ENCODE results near the gene PABPN1.
"Not testable (repeated sequence)": the region's sequence is repeated elsewhere in the genome, so short reads cannot be mapped to it uniquely, and the experiment has no call there.

PABPN1 gene

GRCh38 chr14:23301969-23302289 is 19.3 kb upstream of the PABPN1 start:
- DNase-seq = peak; percentile 58 to 76 (median 62)

DNA sequence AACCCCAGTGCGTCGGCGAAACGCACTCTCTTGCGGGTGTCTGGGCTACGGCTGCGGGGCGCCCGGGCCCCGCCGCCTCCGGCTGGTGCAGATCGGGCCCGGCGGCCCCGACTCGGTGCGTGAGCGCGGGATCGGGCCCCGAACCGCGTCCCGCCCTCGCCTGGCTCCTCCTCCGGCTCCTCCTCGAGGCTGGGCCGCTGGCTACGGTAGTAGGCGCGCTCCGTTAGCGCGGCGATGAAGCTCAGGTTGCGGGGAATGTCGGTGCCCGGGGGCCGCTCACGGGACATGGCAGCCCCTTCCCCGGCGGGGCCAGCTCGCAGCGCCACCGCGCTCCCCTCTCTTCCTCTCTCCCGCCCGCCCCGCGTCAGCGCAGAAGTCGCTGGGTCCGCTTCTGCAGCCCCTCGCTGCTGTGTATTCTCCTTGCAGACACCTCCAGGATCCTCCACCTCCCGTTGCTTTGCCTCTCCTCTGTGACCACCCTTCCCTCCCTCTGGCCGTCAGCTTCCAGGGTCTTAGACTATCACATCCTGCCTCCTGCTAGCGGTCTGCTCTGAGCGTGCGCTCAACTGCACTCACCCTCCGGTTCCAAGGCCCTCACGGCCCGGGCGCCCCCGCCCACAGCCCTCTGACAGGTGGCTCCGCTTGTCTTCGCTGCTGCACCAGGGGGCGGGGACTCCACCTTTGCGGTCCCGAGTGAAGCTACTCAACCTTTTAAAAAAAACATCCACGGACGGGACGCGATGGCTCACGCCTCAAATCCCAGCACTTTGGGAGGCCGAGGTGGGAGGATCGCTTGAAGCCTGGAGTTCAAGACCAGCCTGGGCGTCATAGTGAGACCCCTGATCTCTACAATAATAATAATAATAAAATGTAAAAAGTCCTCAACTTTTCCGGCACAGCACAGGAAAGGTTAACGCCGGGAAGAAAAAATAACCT is 18.7 kb upstream of the PABPN1 start, which contains the start of gene PPP1R3E:
TSS of gene PPP1R3E (minus strand) at position 570 of the 936 bp plus-strand sequence. CDS start at position 287, 283 bp downstream.
- DNase-seq = peak; percentile 50 to 85 (median 67)

GRCh38 chr14:23306412-23307145 is 14.7 kb upstream of the PABPN1 start, which contains the start of gene BCL2L2:
Gene BCL2L2 (plus strand): TSS chr14:23306833. CDS start chr14:23307768, 935 bp downstream.
- DNase-seq = no peak

DNA sequence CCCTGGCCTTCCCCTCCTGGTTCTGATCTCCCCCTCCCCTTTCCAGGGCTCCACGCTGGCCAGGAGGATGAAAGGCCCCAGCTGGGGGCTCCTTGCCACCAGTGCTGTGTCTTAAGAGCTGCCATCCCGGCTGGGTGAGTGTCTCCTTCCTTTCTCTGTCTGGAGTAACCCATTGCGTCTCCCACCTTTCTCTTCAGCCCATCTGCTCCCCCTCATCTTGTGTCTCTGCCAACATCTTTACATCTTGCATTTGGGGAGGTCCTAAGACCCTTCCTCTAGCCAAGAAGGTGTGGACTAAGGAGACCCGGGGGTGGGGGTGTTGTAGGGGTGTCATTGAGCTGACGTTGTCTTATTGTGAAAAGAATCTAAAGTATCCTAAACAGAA is 14.1 kb upstream of the PABPN1 start:
- DNase-seq = no peak

DNA sequence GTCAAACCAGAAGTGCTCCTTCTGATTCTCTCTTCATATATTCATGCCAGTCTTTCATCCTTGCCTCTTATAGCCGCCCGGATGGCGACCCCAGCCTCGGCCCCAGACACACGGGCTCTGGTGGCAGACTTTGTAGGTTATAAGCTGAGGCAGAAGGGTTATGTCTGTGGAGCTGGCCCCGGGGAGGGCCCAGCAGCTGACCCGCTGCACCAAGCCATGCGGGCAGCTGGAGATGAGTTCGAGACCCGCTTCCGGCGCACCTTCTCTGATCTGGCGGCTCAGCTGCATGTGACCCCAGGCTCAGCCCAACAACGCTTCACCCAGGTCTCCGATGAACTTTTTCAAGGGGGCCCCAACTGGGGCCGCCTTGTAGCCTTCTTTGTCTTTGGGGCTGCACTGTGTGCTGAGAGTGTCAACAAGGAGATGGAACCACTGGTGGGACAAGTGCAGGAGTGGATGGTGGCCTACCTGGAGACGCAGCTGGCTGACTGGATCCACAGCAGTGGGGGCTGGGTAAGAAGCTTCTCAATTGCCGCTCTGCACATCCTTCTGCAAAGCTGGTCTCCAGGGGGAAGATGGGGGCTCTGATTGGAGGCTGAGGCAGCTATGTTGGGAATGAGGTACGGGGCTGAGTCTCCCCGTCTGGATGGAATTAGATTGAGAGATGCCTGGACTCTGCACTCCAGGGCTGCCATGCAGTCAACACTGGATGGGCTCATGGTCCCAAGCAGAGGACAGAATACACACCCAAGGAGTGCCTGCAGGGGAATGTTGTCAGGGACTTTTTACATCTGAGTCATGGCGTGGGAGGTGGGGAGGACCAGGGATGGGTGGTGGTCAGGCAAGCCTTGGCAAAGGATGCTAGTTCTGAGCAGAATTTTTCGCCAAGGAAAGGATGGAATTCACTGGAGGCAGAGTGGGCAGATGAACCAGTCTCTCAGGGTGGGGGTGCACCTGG is 13.3 kb upstream of the PABPN1 start:
- DNase-seq = no peak

DNA sequence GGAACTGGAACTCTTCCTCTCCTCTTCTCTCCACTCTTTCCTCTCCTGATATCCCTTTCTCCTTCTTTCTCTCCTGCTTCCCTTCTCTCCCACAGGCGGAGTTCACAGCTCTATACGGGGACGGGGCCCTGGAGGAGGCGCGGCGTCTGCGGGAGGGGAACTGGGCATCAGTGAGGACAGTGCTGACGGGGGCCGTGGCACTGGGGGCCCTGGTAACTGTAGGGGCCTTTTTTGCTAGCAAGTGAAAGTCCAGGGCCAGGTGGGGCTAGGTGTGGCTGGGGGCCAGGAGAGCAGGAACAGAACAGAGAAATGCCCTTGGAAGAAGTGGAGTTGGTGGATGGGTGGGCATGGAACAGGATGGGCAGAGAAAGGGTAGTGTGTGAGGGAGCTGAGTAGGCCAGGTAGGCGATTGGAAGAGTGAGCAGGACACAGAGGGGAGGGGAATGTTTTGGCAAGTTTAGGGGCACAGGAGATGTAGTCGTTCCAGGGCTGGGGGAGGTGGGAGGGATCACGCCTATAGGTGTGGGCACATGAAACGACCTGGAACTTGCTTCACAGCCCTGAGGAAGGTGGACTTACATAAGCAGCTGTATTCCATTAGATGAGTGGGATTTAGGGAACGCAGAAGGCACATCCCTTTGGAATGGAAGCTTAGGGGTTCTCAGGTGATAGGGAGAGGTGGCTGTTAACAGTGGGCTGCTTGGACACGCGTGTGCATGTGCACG is 12.4 kb upstream of the PABPN1 start:
- no peak for DNase-seq

- DNase-seq = no peak
Measured at GRCh38 chr14:23310546-23310945, 10.7 kb upstream of the PABPN1 start.

DNA sequence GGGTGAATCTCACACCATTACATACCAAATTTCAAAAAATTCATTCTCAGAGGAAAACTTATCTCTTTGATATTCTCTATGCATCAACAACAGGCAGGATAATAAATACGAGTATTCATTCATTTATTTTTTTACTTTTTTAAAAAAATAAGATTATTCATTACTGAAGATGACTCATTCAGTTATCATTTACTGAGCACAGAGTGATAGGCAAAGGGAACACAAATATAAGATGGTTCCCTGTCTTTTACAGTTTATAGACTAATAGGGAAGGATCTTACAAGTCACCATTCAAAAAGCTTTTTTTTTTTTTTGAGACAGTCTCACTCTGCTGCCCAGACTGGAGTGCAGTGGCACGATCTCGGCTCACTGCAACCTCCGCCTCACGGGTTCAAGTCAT is 5.0 kb upstream of the PABPN1 start:
- DNase-seq = no peak

DNA sequence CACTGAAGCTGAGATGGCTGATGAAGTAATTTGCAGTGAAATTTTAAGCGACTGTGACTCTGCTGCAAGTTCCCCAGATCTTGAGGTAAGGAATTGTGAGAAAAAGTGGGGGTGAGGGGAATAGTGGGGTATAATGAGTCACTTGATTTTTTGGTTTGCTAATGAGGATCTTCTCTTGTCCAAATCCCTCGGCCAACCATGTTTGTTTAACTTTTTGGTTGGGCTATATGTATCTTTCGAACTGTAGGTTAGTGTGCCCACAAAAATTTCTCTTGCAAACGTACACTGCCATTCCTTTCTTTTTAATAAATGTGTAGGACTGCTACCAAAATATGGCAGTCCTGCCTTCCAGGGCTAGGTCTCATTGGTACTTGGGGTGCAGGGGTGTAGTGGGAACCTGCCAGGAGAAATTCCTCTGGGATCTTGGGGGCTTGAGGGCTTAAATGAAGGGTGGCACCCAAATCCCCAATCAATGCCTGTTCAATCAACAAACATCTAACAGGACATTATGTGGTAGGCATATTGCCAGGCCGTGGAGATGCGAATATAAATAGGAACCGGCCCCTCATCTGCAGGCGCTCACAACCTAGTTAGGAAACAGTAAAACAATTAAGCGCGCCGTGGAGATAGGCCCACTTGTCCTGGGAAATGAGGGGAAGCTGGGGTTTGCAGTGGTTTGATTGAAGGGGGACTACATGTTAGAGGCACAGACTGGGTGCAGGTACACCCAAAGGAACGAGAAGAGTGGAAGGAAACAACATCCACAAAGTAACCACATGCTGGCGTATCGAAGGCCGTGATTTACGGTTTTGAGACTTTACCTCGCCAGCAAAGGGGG is 1.3 kb upstream of the PABPN1 start:
- no peak for DNase-seq

- DNase-seq = peak in 2 of 4 experiments; percentile 20 to 29
Measured at GRCh38 chr14:23321572-23322547, 603 bp downstream of the PABPN1 start.

- DNase-seq = no peak
Measured at GRCh38 chr14:23322568-23323517, 1.6 kb downstream of the PABPN1 start.

GRCh38 chr14:23323838-23324454 is 2.7 kb downstream of the PABPN1 start:
- no peak for DNase-seq

GRCh38 chr14:23324455-23324846 is 3.2 kb downstream of the PABPN1 start:
- no peak for DNase-seq

- DNase-seq = no peak
Measured at GRCh38 chr14:23324993-23325392, 3.7 kb downstream of the PABPN1 start.

DNA sequence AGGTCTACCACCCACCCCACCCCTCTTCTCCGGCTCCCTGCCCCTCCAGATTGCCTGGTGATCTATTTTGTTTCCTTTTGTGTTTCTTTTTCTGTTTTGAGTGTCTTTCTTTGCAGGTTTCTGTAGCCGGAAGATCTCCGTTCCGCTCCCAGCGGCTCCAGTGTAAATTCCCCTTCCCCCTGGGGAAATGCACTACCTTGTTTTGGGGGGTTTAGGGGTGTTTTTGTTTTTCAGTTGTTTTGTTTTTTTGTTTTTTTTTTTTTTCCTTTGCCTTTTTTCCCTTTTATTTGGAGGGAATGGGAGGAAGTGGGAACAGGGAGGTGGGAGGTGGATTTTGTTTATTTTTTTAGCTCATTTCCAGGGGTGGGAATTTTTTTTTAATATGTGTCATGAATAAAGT is 4.5 kb downstream of the PABPN1 start:
- DNase-seq = not testable (repeated sequence)

DNA sequence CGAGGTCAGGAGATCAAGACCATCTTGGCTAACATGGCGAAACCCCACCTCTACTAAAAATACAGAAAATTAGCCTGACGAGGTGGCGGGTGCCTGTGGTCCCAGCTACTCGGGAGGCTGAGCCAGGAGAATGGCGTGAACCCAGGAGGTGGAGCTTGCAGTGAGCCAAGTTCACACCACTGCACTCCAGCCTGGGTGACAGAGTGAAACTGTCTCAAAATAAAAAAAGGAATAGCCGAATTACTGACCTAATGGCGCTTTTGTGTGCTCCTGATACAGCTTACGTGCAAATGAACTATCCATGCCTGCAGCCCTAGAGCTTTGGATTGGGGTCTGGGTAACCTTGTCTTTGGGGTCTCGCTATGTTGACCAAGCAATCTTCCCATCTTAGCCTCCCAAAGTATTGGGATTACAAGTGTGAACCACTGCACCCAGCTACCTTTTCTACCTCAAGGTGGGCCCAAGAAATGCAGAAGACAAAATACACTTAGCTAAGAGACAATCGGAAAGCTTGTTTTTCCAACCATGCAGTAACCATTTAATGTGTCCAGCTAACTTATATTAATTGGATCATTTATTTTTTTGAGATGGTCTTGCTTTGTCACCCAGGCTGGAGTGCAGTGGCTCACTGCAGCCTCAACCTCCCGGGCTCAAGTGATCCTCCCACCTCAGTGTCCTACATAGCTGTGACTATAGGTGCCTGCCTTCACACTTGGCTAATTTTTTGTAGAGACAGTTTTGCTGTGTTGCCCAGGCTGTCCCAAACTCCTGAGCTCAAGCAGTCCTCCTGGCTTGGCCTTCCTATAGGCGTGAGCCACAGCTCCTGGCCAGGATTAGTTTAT is 5.5 kb downstream of the PABPN1 start:
- no peak for DNase-seq
